Left cardiac atrium (tissue), 4 donors: ENCODE data around the gene SCLT1. TPM values are rescaled to one million over a fixed set of nuclear protein-coding genes. Genes with fewer than 3 reads are reported as not detected.

Experiments used
- ATAC-seq, 2 donors: fragments of 200-7000 bp; cut with Tn5 transposase; one replicate each; pipeline ENCODE4 v1.9.1; 2020; ENCODE audit warnings: mild to moderate bottlenecking in 2 of 2, moderate library complexity in 2 of 2
- DNase-seq: peaks from one replicate; pipeline ENCODE4 v3.0.0-alpha.2; 2020
- intact Hi-C, 2 donors: fragments of 100-400 bp; cut with DNase I; formaldehyde crosslinking; loops; one replicate each; pipeline versions ENCODE4 v1.14.1 to v1.15.1; 2022 to 2023
- total RNA-seq, 2 donors: library from RNA; stranded (reverse); fragmentation: NEBNext Ultra II Directional; extraction: Animal tissue kit (Norgen Biotek cat#: 25700); gene quantifications; one replicate each; pipeline ENCODE4 v1.2.1, GENCODE V29; 2021
- donor health status: DM: no; HTN: yes; CAD: no.
- donor health status: DM: no; HTN: yes; CAD: no; lungs with severe emphysema.
- donor health status: DM: yes; HTN: yes; CAD: no.
- donor health status: Dilated cardiomyopathy.

Gene SCLT1
- total RNA-seq, 2 donors from 2014 or later, result 11.8 to 14.6 TPM

- DNase-seq (no peak), ATAC-seq (no peak)
- intact Hi-C loops, result no loop called here
Measured at GRCh38 chr4:128980816-128981326, 112.5 kb downstream of the SCLT1 start.

- no peak for DNase-seq
- intact Hi-C loops, result no loop called here
- peak in 1 of 2 donors; percentile 42 for ATAC-seq
Measured at GRCh38 chr4:128979934-128980333, 113.4 kb downstream of the SCLT1 start.

DNA sequence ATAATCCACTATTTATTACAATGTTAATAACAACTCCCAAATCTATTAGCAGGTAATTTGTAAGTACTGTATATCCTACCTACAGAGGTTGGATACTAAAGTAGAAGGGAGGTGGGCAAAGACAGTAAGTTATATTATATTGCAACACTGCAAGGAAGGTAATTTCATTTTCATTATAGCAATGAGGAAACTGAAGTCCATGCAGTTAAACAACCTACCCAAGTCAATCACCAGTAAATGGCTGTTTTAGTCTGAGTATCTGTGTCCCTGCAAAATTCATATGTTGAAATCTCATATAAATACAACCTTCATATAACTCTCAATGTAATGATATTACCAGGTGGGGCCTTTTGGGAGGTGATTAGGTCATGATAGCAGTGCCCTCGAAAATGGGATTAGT is 114.4 kb downstream of the SCLT1 start:
- no peak for ATAC-seq
- no peak for DNase-seq
- intact Hi-C loops, result no loop called here

GRCh38 chr4:128974136-128974581 is 119.2 kb downstream of the SCLT1 start:
- DNase-seq (no peak), ATAC-seq (no peak)
- intact Hi-C loops, result no loop called here

DNA sequence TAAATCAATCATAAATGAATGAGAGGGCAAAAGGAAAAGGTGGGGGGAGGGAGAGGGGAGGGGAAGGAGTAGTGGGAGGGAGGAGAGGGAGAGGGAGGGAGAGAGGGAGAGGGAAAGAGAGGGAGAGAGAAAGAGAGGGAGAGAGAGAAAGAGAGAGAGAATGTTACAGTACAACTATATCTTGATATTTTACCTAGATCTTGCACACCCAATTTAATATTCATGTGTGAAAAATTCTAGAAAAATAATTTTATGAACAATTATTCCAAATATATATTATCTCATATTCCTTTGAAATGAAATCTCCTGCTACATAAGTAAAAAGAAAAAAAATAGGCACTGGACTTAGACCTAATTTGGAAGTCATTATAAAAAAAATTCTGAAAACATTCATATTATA is 120.0 kb downstream of the SCLT1 start:
- DNase-seq, result no peak
- no peak for ATAC-seq
- intact Hi-C loops, result no loop called here

- intact Hi-C loops, result no loop called here
- DNase-seq (no peak), ATAC-seq (no peak)
Measured at GRCh38 chr4:128961405-128961804, 131.9 kb downstream of the SCLT1 start.

- intact Hi-C loops, result no loop called here
- ATAC-seq (no peak), DNase-seq (no peak)
Measured at GRCh38 chr4:128958194-128958593, 135.1 kb downstream of the SCLT1 start.

- ATAC-seq (no peak), DNase-seq (no peak)
- intact Hi-C loops, result no loop called here
Measured at GRCh38 chr4:128957459-128957858, 135.9 kb downstream of the SCLT1 start.

- intact Hi-C loops, result no loop called here
- ATAC-seq, result no peak
- no peak for DNase-seq
Measured at GRCh38 chr4:128955751-128956150, 137.6 kb downstream of the SCLT1 start.

DNA sequence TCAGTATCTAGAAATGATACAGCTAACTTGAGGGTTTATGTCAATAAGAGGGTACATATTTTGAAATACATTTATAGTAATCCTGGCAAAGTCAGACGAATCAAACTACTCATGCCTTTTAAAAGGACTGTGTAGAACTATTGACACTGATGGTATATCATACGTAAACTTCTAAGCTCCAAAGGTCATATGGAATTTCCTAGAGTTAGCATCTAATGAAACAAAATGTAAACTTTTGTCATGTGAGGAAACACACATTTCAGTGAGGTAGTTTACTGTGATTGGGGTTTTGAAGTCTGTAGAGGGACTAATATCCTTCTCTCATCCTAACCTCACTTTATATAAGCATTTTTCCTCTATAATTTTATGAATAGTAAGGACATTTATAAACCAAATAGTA is 138.4 kb downstream of the SCLT1 start:
- no peak for DNase-seq
- intact Hi-C loops, result no loop called here
- no peak for ATAC-seq

GRCh38 chr4:128951316-128951715 is 142.0 kb downstream of the SCLT1 start:
- intact Hi-C loops, result no loop called here
- ATAC-seq, result no peak
- no peak for DNase-seq

DNA sequence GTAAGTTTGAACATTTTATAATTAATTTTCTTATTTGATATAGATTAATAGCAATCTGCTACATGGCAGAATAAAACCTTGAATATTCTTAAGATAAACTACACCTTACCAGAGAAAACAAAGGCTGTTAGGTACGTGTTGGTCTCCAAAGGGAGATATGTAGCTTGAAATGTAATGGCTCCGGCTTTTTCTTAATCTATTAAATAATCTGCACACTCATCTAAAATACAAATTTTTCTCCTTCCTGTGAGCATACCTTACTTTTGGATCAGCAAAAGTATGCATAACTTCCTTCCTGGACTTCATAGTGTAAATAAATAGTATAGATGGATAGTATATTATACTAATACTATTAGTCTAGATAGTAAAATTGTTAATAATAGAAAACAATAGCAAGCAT is 142.5 kb downstream of the SCLT1 start:
- no peak for DNase-seq
- intact Hi-C loops, result no loop called here
- no peak for ATAC-seq

GRCh38 chr4:128946916-128947315 is 146.4 kb downstream of the SCLT1 start:
- no peak for DNase-seq
- intact Hi-C loops, result no loop called here
- no peak for ATAC-seq

DNA sequence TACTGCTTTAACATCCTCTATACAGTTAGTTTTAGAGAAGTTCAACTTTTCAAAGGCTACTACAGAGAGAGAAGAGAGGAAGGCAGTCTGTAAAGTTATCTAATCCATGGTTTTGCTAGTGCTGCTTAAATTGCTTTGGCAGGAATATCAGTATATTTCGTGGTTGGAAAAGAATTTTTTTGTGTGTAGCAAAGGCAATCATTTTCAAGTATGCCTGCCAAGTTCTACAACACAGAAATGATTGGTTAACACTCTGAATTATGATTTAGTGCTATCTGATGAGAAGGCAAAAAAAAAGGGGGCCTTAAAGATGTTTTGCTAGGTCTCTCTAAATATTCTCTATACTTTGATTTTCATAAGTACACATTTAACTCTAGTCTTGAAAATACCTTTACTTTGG is 150.7 kb downstream of the SCLT1 start:
- DNase-seq (no peak), ATAC-seq (peak in 1 of 2 donors; percentile 23)
- intact Hi-C loops, result no loop called here

DNA sequence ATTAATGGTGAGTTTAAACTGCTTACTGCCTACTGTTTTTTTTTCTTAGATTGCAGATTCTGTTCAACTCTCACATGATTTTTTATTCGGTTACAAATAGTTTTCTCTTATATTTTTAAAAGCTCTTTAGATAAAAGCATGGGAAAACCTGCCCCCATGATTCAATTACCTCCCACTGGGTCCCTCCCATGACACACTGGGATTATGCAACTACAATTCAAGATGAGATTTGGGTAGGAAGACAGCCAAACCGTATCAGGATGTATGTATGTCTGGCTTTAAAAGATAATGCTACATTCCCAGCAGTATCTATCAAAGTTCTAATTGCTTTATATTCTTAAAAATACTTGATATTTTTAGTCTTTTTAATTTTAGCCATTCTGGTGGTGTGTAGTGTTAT is 152.4 kb downstream of the SCLT1 start:
- ATAC-seq (no peak), DNase-seq (no peak)
- intact Hi-C loops, result no loop called here

GRCh38 chr4:128930051-128930450 is 163.3 kb downstream of the SCLT1 start:
- ATAC-seq, result no peak
- intact Hi-C loops, result no loop called here
- DNase-seq, result no peak

DNA sequence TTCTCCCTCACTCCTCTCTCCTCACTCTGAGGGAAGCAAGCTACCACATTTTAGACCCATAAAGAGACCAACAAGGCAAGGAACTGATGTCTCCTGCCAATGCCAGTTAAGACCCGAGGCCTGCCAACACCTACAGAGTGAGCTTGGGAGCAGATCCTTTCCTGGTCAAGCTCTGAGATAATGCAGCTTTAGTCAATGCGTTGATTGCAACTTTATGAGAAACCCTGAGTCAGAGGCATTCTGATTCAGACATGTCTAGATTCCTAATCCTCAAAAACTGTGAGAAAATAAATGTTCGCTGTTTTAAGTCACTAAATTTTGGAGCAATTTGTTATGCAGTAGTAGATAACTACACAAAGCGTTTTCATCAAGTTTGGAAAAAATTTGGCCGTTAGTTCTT is 168.4 kb downstream of the SCLT1 start:
- intact Hi-C loops, result no loop called here
- DNase-seq, result no peak

DNA sequence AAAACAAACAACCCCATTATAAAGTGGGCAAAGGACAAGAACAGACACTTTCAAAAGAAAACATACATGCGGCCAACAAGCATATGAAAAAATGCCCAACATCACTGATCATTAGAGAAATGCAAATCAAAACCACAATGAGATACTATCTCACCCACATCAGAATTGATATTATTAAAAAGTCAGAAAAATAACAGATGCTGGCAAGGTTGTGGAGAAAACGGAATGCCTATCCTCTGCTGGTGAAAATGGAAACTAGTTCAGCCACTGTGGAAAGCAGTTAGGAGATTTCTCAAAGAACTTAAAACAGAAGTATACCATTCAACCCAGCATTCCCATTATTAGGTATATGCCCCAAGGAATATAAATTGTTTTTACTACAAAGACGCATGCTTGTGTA is 171.4 kb downstream of the SCLT1 start:
- DNase-seq (no peak), ATAC-seq (no peak)
- intact Hi-C loops, result no loop called here

More for the DNA sequence above, 168.4 kb downstream of the SCLT1 start:
- no peak for ATAC-seq

DNA sequence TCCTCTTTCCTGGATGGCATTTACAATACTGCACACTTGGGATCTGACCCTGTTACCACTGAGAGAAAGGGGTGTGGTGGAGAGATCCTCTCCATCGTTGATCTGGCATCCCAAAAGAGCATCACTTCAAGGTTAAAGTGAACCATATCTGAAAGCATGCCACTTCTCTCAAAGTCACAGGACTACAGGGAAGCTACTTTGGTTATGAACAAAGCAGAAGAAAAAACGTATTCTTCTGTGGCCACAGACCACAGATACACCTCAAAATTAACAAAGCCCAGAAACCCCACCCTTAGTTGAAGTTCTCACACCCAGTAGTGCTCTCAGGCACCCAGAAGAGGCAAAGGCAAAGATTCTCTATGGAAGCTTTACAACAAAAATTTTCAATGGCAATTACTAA is 175.6 kb downstream of the SCLT1 start:
- intact Hi-C loops, result no loop called here
- DNase-seq, result no peak
- no peak for ATAC-seq

DNA sequence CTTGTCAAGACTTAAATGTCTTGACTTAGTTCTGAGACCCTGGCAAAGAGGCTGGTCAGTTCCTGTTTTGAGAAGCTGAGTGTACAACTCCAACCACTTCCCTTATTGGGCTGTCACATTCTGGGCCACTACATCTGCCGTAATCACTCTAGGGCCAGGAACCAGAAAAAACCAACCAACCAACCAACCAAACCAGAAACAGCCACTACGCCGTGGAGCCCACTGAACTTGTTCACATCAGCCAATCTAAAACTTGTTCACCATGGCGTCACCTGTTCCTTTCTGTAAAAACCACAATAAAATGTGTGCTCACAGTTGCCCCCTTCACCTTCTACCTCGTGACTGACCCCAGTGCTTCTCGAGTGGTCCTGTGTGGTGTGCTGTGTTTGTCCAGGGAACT is 176.5 kb downstream of the SCLT1 start:
- DNase-seq (no peak), ATAC-seq (peak; percentile 44 to 64)
- intact Hi-C loops, result no loop called here

- intact Hi-C loops, result no loop called here
- no peak for ATAC-seq
- no peak for DNase-seq
Measured at GRCh38 chr4:128915544-128915943, 177.8 kb downstream of the SCLT1 start.

DNA sequence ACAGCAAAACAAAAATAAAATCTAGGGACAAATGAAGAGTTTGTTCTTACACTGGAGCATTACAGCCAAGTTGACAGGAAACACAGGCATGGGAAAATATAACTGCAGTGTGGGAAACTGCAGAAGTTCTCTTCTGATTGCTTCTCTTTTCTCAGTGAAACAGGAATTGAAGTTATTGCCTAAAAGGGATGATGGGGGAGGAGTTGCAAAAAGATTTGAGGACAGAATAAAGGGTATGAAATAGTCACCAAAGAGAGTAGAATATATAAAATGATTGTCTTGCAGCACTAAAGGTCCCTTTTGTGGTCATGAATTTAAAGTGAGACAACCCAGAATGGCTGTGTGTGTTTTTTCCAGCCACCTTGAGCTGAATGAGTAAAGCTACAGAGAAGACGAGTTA is 180.1 kb downstream of the SCLT1 start:
- DNase-seq, result no peak
- intact Hi-C loops, result no loop called here
- no peak for ATAC-seq
